ENCODE measurements around the gene SLC26A3. TPM values are rescaled to one million over a fixed set of nuclear protein-coding genes. Genes with fewer than 3 reads are reported as not detected.

SLC26A3 gene
- total and polyA plus RNA-seq, 2 experiments from 2014 or later = not detected

DNA sequence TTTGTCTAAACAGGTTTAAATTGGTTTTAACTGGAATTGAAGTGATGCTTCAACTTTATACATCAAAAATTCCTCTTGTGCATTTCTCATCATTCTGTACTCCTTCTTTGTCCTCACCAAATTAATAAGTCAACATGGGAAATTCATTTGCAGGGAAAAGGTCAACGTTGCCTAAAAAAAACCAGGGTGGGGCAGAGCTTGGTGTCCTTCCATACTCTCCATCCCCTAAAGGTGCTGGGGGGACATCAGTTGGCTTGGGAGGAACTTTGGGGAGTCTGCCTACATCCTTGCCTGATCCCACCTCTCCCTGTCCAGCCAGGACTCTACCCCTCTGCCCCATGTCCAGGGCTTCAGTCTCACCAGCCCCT lies 34.1 kb upstream of the SLC26A3 start (continued):
- TF ChIP-seq, protein P1, sequence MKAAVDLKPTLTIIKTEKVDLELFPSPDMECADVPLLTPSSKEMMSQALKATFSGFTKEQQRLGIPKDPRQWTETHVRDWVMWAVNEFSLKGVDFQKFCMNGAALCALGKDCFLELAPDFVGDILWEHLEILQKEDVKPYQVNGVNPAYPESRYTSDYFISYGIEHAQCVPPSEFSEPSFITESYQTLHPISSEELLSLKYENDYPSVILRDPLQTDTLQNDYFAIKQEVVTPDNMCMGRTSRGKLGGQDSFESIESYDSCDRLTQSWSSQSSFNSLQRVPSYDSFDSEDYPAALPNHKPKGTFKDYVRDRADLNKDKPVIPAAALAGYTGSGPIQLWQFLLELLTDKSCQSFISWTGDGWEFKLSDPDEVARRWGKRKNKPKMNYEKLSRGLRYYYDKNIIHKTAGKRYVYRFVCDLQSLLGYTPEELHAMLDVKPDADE (IDR thresholded peaks at IDR 0.05) = no peak
- TF ChIP-seq, protein P2, sequence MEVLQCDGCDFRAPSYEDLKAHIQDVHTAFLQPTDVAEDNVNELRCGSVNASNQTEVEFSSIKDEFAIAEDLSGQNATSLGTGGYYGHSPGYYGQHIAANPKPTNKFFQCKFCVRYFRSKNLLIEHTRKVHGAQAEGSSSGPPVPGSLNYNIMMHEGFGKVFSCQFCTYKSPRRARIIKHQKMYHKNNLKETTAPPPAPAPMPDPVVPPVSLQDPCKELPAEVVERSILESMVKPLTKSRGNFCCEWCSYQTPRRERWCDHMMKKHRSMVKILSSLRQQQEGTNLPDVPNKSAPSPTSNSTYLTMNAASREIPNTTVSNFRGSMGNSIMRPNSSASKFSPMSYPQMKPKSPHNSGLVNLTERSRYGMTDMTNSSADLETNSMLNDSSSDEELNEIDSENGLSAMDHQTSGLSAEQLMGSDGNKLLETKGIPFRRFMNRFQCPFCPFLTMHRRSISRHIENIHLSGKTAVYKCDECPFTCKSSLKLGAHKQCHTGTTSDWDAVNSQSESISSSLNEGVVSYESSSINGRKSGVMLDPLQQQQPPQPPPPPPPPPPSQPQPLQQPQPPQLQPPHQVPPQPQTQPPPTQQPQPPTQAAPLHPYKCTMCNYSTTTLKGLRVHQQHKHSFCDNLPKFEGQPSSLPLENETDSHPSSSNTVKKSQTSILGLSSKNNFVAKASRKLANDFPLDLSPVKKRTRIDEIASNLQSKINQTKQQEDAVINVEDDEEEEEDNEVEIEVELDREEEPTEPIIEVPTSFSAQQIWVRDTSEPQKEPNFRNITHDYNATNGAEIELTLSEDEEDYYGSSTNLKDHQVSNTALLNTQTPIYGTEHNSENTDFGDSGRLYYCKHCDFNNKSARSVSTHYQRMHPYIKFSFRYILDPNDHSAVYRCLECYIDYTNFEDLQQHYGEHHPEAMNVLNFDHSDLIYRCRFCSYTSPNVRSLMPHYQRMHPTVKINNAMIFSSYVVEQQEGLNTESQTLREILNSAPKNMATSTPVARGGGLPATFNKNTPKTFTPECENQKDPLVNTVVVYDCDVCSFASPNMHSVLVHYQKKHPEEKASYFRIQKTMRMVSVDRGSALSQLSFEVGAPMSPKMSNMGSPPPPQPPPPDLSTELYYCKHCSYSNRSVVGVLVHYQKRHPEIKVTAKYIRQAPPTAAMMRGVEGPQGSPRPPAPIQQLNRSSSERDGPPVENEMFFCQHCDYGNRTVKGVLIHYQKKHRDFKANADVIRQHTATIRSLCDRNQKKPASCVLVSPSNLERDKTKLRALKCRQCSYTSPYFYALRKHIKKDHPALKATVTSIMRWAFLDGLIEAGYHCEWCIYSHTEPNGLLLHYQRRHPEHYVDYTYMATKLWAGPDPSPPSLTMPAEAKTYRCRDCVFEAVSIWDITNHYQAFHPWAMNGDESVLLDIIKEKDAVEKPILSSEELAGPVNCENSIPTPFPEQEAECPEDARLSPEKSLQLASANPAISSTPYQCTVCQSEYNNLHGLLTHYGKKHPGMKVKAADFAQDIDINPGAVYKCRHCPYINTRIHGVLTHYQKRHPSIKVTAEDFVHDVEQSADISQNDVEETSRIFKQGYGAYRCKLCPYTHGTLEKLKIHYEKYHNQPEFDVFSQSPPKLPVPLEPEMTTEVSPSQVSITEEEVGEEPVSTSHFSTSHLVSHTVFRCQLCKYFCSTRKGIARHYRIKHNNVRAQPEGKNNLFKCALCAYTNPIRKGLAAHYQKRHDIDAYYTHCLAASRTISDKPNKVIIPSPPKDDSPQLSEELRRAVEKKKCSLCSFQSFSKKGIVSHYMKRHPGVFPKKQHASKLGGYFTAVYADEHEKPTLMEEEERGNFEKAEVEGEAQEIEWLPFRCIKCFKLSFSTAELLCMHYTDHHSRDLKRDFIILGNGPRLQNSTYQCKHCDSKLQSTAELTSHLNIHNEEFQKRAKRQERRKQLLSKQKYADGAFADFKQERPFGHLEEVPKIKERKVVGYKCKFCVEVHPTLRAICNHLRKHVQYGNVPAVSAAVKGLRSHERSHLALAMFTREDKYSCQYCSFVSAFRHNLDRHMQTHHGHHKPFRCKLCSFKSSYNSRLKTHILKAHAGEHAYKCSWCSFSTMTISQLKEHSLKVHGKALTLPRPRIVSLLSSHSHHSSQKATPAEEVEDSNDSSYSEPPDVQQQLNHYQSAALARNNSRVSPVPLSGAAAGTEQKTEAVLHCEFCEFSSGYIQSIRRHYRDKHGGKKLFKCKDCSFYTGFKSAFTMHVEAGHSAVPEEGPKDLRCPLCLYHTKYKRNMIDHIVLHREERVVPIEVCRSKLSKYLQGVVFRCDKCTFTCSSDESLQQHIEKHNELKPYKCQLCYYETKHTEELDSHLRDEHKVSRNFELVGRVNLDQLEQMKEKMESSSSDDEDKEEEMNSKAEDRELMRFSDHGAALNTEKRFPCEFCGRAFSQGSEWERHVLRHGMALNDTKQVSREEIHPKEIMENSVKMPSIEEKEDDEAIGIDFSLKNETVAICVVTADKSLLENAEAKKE (CRISPR knock-in tag; IDR thresholded peaks at IDR 0.05) = no peak
- TF ChIP-seq POLR2AphosphoS5 (IDR thresholded peaks at IDR 0.05; ENCODE audit: low read depth) (no peak), EZH2phosphoT487 (IDR thresholded peaks at IDR 0.05; ENCODE audit: unreplicated experiment) (no peak), ZNF114 (CRISPR knock-in tag; IDR thresholded peaks at IDR 0.05) (no peak), NANOG (IDR thresholded peaks at IDR 0.05; ENCODE audit: borderline replicate concordance) (no peak)

DNA sequence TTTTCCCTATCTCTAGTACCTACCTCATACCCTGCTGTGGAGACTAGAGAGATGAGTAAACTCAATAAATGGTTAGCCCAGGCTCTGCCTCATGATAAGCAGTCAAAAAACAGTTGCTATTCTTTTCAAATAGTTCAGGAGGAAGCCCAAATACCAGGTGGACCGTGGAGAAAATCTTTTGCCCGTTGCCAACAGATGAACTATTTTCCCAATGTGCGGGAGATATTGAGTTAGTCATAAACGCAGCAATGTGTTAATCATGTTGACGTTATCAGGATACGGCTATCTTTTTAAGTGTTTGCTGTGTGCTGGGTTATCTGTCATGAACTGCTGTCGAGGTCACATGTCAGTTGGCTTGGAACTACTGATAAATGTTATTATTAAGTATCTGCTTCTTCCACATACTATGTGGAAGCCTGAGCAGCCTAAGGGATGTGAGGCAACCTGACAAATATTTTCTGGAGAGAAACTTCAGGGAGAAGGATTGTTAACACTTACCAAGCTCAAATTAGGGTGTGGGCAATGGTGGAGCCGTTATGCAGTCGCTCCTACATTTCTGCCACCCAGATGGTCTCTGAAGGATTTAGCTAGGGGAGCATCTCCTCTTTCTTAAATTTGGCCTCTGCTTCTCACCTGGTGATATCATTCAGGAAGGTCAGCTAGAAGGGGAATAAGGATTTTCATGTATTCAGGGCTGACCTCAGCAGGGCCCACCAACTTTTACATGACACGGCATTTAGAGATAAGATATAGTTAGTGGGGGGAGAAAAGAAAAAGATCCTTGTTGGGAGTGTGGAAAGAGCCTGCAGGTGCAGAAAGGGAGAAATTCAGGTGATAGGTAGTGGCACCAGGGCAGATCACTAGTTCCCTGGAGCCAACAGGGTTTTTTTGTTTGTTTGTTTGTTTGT lies 33.5 kb upstream of the SLC26A3 start:
- Histone ChIP-seq H3K79me2 (replicated peaks; ENCODE audit: insufficient read depth) (no peaks in the 10 kb centered on the region), H3K4me1 (ENCODE audit: insufficient read depth) (no peaks in the 10 kb centered on the region), H3K4me2 (no peak overlapping the region), H3K9me2 (ENCODE audit: insufficient read depth) (no peaks in the 10 kb centered on the region), H3K27me3 (ENCODE audit: insufficient read depth) (no peaks in the 10 kb centered on the region), H4K20me1 (replicated peaks; ENCODE audit: insufficient read depth) (no peaks in the 10 kb centered on the region), H3K27ac (ENCODE audit: low read depth) (no peak overlapping the region), H3F3A (replicated peaks; ENCODE audit: low read depth) (no peaks in the 10 kb centered on the region), H3K4me3 (no peak overlapping the region), H3K36me3 (ENCODE audit: insufficient read depth) (no peaks in the 10 kb centered on the region), H2AFZ (no peak overlapping the region; the same call in 1 of the 2 replicates)
- Mint-ChIP-seq H3K27me3 (ENCODE audit: insufficient read depth, low read depth, poor library complexity) (no peaks in the 10 kb centered on the region), H3K9me3 (peaks cover 3% of the 10 kb centered on the region; the same call in 1 of the 3 replicates), H3K27ac (no peak overlapping the region), H3K4me1 (no peaks in the 10 kb centered on the region), H3K4me3 (no peak overlapping the region), H3K36me3 (ENCODE audit: low read depth) (no peaks in the 10 kb centered on the region)
- ATAC-seq (no peak), DNase-seq (ENCODE audit: low spot score) (no peak)
- TF ChIP-seq ZNF114 (CRISPR knock-in tag; IDR thresholded peaks at IDR 0.05) = no peak
- TF ChIP-seq EZH2 (IDR thresholded peaks at IDR 0.05; ENCODE audit: low read depth, unreplicated experiment) = no peak
- TF ChIP-seq, protein P3, sequence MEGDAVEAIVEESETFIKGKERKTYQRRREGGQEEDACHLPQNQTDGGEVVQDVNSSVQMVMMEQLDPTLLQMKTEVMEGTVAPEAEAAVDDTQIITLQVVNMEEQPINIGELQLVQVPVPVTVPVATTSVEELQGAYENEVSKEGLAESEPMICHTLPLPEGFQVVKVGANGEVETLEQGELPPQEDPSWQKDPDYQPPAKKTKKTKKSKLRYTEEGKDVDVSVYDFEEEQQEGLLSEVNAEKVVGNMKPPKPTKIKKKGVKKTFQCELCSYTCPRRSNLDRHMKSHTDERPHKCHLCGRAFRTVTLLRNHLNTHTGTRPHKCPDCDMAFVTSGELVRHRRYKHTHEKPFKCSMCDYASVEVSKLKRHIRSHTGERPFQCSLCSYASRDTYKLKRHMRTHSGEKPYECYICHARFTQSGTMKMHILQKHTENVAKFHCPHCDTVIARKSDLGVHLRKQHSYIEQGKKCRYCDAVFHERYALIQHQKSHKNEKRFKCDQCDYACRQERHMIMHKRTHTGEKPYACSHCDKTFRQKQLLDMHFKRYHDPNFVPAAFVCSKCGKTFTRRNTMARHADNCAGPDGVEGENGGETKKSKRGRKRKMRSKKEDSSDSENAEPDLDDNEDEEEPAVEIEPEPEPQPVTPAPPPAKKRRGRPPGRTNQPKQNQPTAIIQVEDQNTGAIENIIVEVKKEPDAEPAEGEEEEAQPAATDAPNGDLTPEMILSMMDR (conservative IDR thresholded peaks at IDR 0.05; ENCODE audit: low read depth in 2 of 2) = no peak
- TF ChIP-seq JUNB (IDR thresholded peaks at IDR 0.05; ENCODE audit: unreplicated experiment) = no peak
- TF ChIP-seq ZNF331 (CRISPR knock-in tag; IDR thresholded peaks at IDR 0.05; ENCODE audit: low read depth) = no peak
- TF ChIP-seq STAT1 (IDR thresholded peaks at IDR 0.05; ENCODE audit: unreplicated experiment) = no peak
- no peak for TF ChIP-seq NANOG (IDR thresholded peaks at IDR 0.05; ENCODE audit: borderline replicate concordance)
- TF ChIP-seq CREB1 (CRISPR knock-in tag; IDR thresholded peaks at IDR 0.05; ENCODE audit: low read depth) = no peak
